HG03457 (cell line): Measurements from ENCODE around the gene KEL.
"Not testable (repeated sequence)": the region's sequence is repeated elsewhere in the genome, so short reads cannot be mapped to it uniquely, and the experiment has no call there.

ENCODE experiments used
- ATAC-seq: cut with Tn5 transposase; IDR thresholded peaks from one replicate; pipeline ENCODE4 v1.9.1; 2021; ENCODE audit warnings: moderate number of reproducible peaks; ENCODE audit not compliant: unreplicated experiment

The KEL gene

GRCh38 chr7:142961973-142962926 lies at the start of gene KEL:
Gene KEL, minus strand, starts transcription at chr7:142962363. Its CDS starts 157 bp downstream, at chr7:142962206.
- ATAC-seq, result no peak

GRCh38 chr7:143008007-143008901 lies 46.1 kb upstream of the KEL start:
- peak; percentile 72 for ATAC-seq

GRCh38 chr7:143005632-143006260 lies 43.6 kb upstream of the KEL start:
- no peak for ATAC-seq

- no peak for ATAC-seq
Observed at GRCh38 chr7:143003393-143004051, 41.4 kb upstream of the KEL start.

- no peak for ATAC-seq
Observed at GRCh38 chr7:143002898-143003297, 40.7 kb upstream of the KEL start.

- no peak for ATAC-seq
Observed at GRCh38 chr7:143002106-143002505, 39.9 kb upstream of the KEL start.

GRCh38 chr7:143000648-143001047 lies 38.5 kb upstream of the KEL start:
- no peak for ATAC-seq

- ATAC-seq, result no peak
Observed at GRCh38 chr7:142999793-143000192, 37.6 kb upstream of the KEL start.

GRCh38 chr7:142998966-142999365 lies 36.8 kb upstream of the KEL start:
- no peak for ATAC-seq

- ATAC-seq, result no peak
Observed at GRCh38 chr7:142997456-142997989, 35.4 kb upstream of the KEL start.

- ATAC-seq, result no peak
Observed at GRCh38 chr7:142992427-142992826, 30.3 kb upstream of the KEL start.

- ATAC-seq, result no peak
Observed at GRCh38 chr7:142984297-142984696, 22.1 kb upstream of the KEL start.

- ATAC-seq, result no peak
Observed at GRCh38 chr7:142983825-142984224, 21.7 kb upstream of the KEL start.

- not testable (repeated sequence) for ATAC-seq
Observed at GRCh38 chr7:142978402-142978801, 16.2 kb upstream of the KEL start.

- ATAC-seq, result no peak
Observed at GRCh38 chr7:142974626-142975025, 12.5 kb upstream of the KEL start.

- no peak for ATAC-seq
Observed at GRCh38 chr7:142969183-142969582, 7.0 kb upstream of the KEL start.

GRCh38 chr7:142968229-142968628 lies 6.1 kb upstream of the KEL start:
- no peak for ATAC-seq

- ATAC-seq, result no peak
Observed at GRCh38 chr7:142964502-142965246, 2.5 kb upstream of the KEL start.

GRCh38 chr7:142963993-142964392 lies 1.8 kb upstream of the KEL start:
- ATAC-seq, result no peak

GRCh38 chr7:142962991-142963390 lies 828 bp upstream of the KEL start:
- ATAC-seq, result no peak
